ENCODE data around the gene LRRC8E. TPM values are rescaled to one million over a fixed set of nuclear protein-coding genes. Genes with fewer than 3 reads are reported as not detected.
A peak's percentile ranks its signal among the peaks of the same experiment; 100 is the strongest.
"Not testable (repeated sequence)": the region's sequence is repeated elsewhere in the genome, so short reads cannot be mapped to it uniquely, and the experiment has no call there.

Gene LRRC8E
- total RNA-seq, 4 donors from 2014 or later = 0.15 to 2.1 TPM; not detected in 2

- intact Hi-C loops (cut with DNase I; ENCODE audit: low total_unique reads) = no loop called here
- TF ChIP-seq POLR2A (IDR thresholded peaks at IDR 0.05) = peak; percentile 21 to 34
- TF ChIP-seq, protein P1, sequence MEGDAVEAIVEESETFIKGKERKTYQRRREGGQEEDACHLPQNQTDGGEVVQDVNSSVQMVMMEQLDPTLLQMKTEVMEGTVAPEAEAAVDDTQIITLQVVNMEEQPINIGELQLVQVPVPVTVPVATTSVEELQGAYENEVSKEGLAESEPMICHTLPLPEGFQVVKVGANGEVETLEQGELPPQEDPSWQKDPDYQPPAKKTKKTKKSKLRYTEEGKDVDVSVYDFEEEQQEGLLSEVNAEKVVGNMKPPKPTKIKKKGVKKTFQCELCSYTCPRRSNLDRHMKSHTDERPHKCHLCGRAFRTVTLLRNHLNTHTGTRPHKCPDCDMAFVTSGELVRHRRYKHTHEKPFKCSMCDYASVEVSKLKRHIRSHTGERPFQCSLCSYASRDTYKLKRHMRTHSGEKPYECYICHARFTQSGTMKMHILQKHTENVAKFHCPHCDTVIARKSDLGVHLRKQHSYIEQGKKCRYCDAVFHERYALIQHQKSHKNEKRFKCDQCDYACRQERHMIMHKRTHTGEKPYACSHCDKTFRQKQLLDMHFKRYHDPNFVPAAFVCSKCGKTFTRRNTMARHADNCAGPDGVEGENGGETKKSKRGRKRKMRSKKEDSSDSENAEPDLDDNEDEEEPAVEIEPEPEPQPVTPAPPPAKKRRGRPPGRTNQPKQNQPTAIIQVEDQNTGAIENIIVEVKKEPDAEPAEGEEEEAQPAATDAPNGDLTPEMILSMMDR (IDR thresholded peaks at IDR 0.05) = peak; percentile 7 to 44 (median 26)
- DNase-seq = peak; percentile 78 to 88
- Histone ChIP-seq H3K4me1 (peaks cover 8 to 54% of the 10 kb centered on the region in 2 donors), H3K4me3 (peak overlapping the region; percentile 17), H3K27ac (peak overlapping the region; percentile 97 to 99), H3K27me3 (no peaks in the 10 kb centered on the region), H3K9me3 (no peaks in the 10 kb centered on the region), H3K36me3 (no peaks in the 10 kb centered on the region)
Observed at GRCh38 chr19:7928741-7929701, 40.7 kb downstream of the LRRC8E start.

- peaks cover 8 to 47% of the 10 kb centered on the region in 2 donors for H3K4me1 ChIP-seq
- intact Hi-C loops (cut with DNase I; ENCODE audit: low total_unique reads) = not testable (repeated sequence)
Observed at GRCh38 chr19:7930030-7930429, 41.7 kb downstream of the LRRC8E start.

GRCh38 chr19:7930765-7931164, 42.5 kb downstream of the LRRC8E start:
- peak in 1 of 2 donors; percentile 22 for DNase-seq
- peak overlapping the region; percentile 97 to 99 for H3K27ac ChIP-seq
- no peaks in the 10 kb centered on the region for H3K27me3 ChIP-seq
- H3K9me3 ChIP-seq = no peaks in the 10 kb centered on the region
- intact Hi-C loops (cut with DNase I; ENCODE audit: low total_unique reads) = no loop called here
- peaks cover 8 to 46% of the 10 kb centered on the region in 2 donors for H3K4me1 ChIP-seq
- no peak overlapping the region for H3K4me3 ChIP-seq
- TF ChIP-seq, protein P1 (IDR thresholded peaks at IDR 0.05) = no peak
- TF ChIP-seq POLR2A (IDR thresholded peaks at IDR 0.05) = no peak
- H3K36me3 ChIP-seq = no peaks in the 10 kb centered on the region

More at GRCh38 chr19:7930030-7930429, 41.7 kb downstream of the LRRC8E start:
- H3K36me3 ChIP-seq, H3K27me3 ChIP-seq, H3K9me3 ChIP-seq, H3K4me3 ChIP-seq: not testable (repeated sequence)
- DNase-seq = peak in 1 of 2 donors; percentile 35
- H3K27ac ChIP-seq = peak overlapping the region; percentile 97 to 99

- intact Hi-C loops (cut with DNase I; ENCODE audit: low total_unique reads) = no loop called here
- DNase-seq = peak in 1 of 2 donors; percentile 46
- Histone ChIP-seq H3K36me3 (no peaks in the 10 kb centered on the region), H3K4me1 (peaks cover 8 to 46% of the 10 kb centered on the region in 2 donors), H3K9me3 (no peaks in the 10 kb centered on the region), H3K27me3 (no peaks in the 10 kb centered on the region), H3K4me3 (no peak overlapping the region), H3K27ac (peak overlapping the region; percentile 97 to 99)
- TF ChIP-seq POLR2A (IDR thresholded peaks at IDR 0.05) = no peak
- TF ChIP-seq, protein P1 (IDR thresholded peaks at IDR 0.05) = no peak
Observed at GRCh38 chr19:7931221-7932061, 43.1 kb downstream of the LRRC8E start.

DNA sequence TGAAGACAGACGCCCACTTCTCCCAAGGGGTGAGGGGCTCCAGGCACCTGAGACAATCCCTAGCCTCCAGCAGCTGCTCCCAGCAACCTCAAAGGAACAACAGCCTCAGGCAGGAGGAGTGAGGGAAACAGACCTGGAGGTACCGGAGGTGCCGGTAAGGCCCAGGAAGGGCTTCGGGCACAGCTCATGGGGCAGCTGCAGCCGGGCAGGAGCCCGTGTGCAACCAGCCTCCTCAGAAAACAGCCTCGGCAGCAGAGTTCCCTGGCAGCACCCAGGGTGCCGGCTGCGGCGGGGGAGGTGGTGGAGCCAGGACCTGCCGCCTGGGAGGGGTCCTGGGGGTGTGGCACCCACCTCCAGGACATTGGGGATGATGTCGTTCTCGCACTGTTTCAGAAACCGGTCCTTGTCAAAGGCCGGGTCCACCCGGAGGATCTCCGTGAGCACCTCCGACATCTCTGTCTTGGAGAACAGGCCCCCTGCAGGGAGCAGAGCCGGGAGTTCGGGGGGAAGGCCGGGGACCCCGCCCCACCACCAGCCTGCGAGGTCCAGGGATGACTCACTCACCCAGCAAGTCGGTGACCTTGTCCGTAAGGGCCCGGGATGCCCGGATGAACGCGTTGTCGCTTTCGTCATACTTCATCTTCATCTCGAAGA, 44.1 kb downstream of the LRRC8E start:
- H3K4me3 ChIP-seq = no peak overlapping the region
- H3K27ac ChIP-seq = peak overlapping the region; percentile 97 to 99
- intact Hi-C loops (cut with DNase I; ENCODE audit: low total_unique reads) = no loop called here
- no peak for DNase-seq
- H3K36me3 ChIP-seq = no peaks in the 10 kb centered on the region
- H3K27me3 ChIP-seq = no peaks in the 10 kb centered on the region
- no peaks in the 10 kb centered on the region for H3K9me3 ChIP-seq
- H3K4me1 ChIP-seq = peaks cover 7 to 38% of the 10 kb centered on the region in 2 donors
- TF ChIP-seq, protein P1 (IDR thresholded peaks at IDR 0.05) = no peak
- TF ChIP-seq POLR2A (IDR thresholded peaks at IDR 0.05) = no peak

Measured in uterus (tissue), 4 donors.